Prostate gland (tissue), 2 donors: Measurements from ENCODE around the gene TRPV4.

Experiments
- CTCF ChIP-seq, 4 experiments: fragments of 200-600 bp in 2 of 4; fragments of 450-650 bp in 2 of 4; sonication (generic) in 2 of 4; IDR thresholded peaks; 1 replicate in 3 of 4; 2 replicates in 1 of 4; pipeline ENCODE4 v1.5.1; 2016 to 2019; ENCODE audit warnings: antibody characterized with exemption in 4 of 4, mild to moderate bottlenecking in 2 of 4, moderate library complexity in 2 of 4
- POLR2AphosphoS5 ChIP-seq: sonication (generic); formaldehyde crosslinking; IDR thresholded peaks from one replicate; pipeline ENCODE4 v1.6.1; 2017; ENCODE audit warnings: antibody characterized with exemption

DNA sequence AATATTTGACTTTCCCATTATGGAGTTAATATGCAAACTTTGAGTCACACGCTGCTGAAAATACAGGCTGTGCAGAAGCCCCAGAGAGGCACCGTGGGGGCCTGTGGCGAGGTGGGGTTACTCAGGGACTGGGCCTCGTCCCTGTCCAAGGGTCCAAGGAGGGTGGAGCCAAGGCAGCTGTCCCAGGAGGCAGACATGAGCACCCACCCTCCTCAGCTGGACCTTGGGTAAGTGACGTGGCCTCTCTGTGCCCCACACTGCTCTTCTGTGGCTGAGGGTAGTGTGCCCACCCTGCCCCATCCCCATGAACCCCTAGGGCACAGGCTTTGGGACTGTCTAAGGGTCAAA is 80.2 kb downstream of the TRPV4 start:
- no peak for TF ChIP-seq CTCF (IDR thresholded peaks at IDR 0.05)
- no peak for TF ChIP-seq POLR2AphosphoS5
